CD14-positive monocyte (primary cell): ENCODE results near the gene CSTF1. TPM values are rescaled to one million over a fixed set of nuclear protein-coding genes. Genes with fewer than 3 reads are reported as not detected.
A peak's percentile ranks its signal among the peaks of the same experiment; 100 is the strongest.

ENCODE experiments used
- DNase-seq, 3 donors: peaks; one replicate each; pipeline ENCODE4 v3.0.0-alpha.2; 2011 to 2022
- H2AFZ ChIP-seq: 2 replicates; pipeline ENCODE4 v1.6.0; 2012; ENCODE audit warnings: mild to moderate bottlenecking, low read depth, low read length, inconsistent platforms; ENCODE audit not compliant: insufficient read depth, poor library complexity, severe bottlenecking
- H3K27ac ChIP-seq, 2 donors: 1 replicate in 1 of 2; 2 replicates in 1 of 2; pipeline ENCODE4 v1.5.1; 2012 to 2013; ENCODE audit warnings: low read length in 2 of 2, control low read depth in 1 of 2, inconsistent platforms in 1 of 2, low read depth in 1 of 2, mild to moderate bottlenecking in 1 of 2
- H3K27me3 ChIP-seq, 2 donors: one replicate each; pipeline versions ENCODE4 v1.6.0 to v1.6.1; 2011 to 2013; ENCODE audit warnings: low read length in 2 of 2; ENCODE audit not compliant: control insufficient read depth in 2 of 2, insufficient read depth in 2 of 2
- H3K36me3 ChIP-seq, 2 donors: replicated peaks in 1 of 2; 1 replicate in 1 of 2; 2 replicates in 1 of 2; pipeline versions ENCODE4 v1.5.1 to v1.6.1; 2012 to 2013; ENCODE audit warnings: low read length in 2 of 2, control low read depth in 1 of 2, inconsistent platforms in 1 of 2, mild to moderate bottlenecking in 1 of 2; ENCODE audit not compliant: insufficient read depth in 2 of 2, control insufficient read depth in 1 of 2
- H3K4me1 ChIP-seq, 2 donors: 1 replicate in 1 of 2; 2 replicates in 1 of 2; pipeline versions ENCODE4 v1.5.1 to v1.6.1; 2012 to 2013; ENCODE audit warnings: low read length in 2 of 2, control low read depth in 1 of 2, inconsistent platforms in 1 of 2, mild to moderate bottlenecking in 1 of 2, moderate library complexity in 1 of 2; ENCODE audit not compliant: insufficient read depth in 2 of 2, control insufficient read depth in 1 of 2
- H3K4me2 ChIP-seq: replicated peaks from 2 replicates; pipeline ENCODE3; 2012; ENCODE audit warnings: low read length, moderate library complexity, mild to moderate bottlenecking; ENCODE audit not compliant: poor library complexity, severe bottlenecking; ENCODE audit errors: extremely low read depth
- H3K4me3 ChIP-seq, 3 experiments: fragments of 200-600 bp in 1 of 3; sonication (generic) in 1 of 3; replicated peaks in 1 of 3; 1 replicate in 2 of 3; 2 replicates in 1 of 3; pipeline ENCODE4 v1.5.1; 2011 to 2013; ENCODE audit warnings: low read length in 3 of 3, mild to moderate bottlenecking in 3 of 3, control low read depth in 2 of 3, low read depth in 2 of 3, inconsistent platforms in 1 of 3, moderate library complexity in 1 of 3
- H3K79me2 ChIP-seq: 2 replicates; pipeline ENCODE4 v1.6.0; 2012; ENCODE audit warnings: mild to moderate bottlenecking, control low read depth, inconsistent platforms, low read length, moderate library complexity; ENCODE audit not compliant: insufficient read depth
- H3K9ac ChIP-seq: 2 replicates; pipeline ENCODE4 v1.6.0; 2017; ENCODE audit warnings: low read length, mild to moderate bottlenecking; ENCODE audit not compliant: insufficient read depth, poor library complexity, severe bottlenecking
- H3K9me3 ChIP-seq, 2 donors: replicated peaks in 1 of 2; 1 replicate in 1 of 2; 2 replicates in 1 of 2; pipeline versions ENCODE4 v1.5.1 to v1.6.1; 2012 to 2013; ENCODE audit warnings: low read length in 2 of 2, control low read depth in 1 of 2; ENCODE audit not compliant: control insufficient read depth in 1 of 2, insufficient read depth in 1 of 2
- H4K20me1 ChIP-seq: 2 replicates; pipeline ENCODE4 v1.6.0; 2012; ENCODE audit warnings: mild to moderate bottlenecking, low read length, control low read depth, moderate library complexity; ENCODE audit not compliant: insufficient read depth
- H3K27ac Mint-ChIP-seq, 7 donors: one replicate each; pipeline ENCODE4 v1.8.0; 2020; ENCODE audit warnings: mild to moderate bottlenecking in 7 of 7, mixed read lengths in 7 of 7, moderate library complexity in 6 of 7, inconsistent platforms in 2 of 7
- H3K27me3 Mint-ChIP-seq, 3 donors: one replicate each; pipeline ENCODE4 v1.8.0; 2021 to 2022; ENCODE audit warnings: low read depth in 3 of 3, mild to moderate bottlenecking in 3 of 3, mixed read lengths in 3 of 3, moderate library complexity in 3 of 3, inconsistent platforms in 1 of 3
- H3K36me3 Mint-ChIP-seq, 2 donors: one replicate each; pipeline ENCODE4 v1.8.0; 2020; ENCODE audit warnings: mixed read lengths in 2 of 2, inconsistent platforms in 1 of 2, mild to moderate bottlenecking in 1 of 2
- H3K4me1 Mint-ChIP-seq: one replicate; pipeline ENCODE4 v1.8.0; 2020; ENCODE audit warnings: mild to moderate bottlenecking, mixed read lengths
- H3K4me3 Mint-ChIP-seq, 2 donors: one replicate each; pipeline ENCODE4 v1.8.0; 2020; ENCODE audit warnings: mild to moderate bottlenecking in 2 of 2, mixed read lengths in 2 of 2, moderate library complexity in 1 of 2
- H3K9me3 Mint-ChIP-seq, 7 donors: one replicate each; pipeline ENCODE4 v1.8.0; 2020 to 2022; ENCODE audit warnings: mixed read lengths in 7 of 7, mild to moderate bottlenecking in 6 of 7, moderate library complexity in 6 of 7, inconsistent platforms in 2 of 7
- CTCF ChIP-seq: fragments of 200-600 bp; IDR thresholded peaks from one replicate; pipeline ENCODE4 v1.8.0; 2022; ENCODE audit warnings: antibody characterized with exemption, mild to moderate bottlenecking
- WGBS: methylation state at CpG from one replicate; pipeline ENCODE4 v1.1.5; 2013; ENCODE audit warnings: missing lambda C conversion rate; ENCODE audit not compliant: insufficient coverage; 5-methylcytosine and 5-hydroxymethylcytosine counted together
- intact Hi-C, 2 donors: fragments of 100-400 bp; cut with micrococcal nuclease; formaldehyde crosslinking; loops; one replicate each; pipeline versions ENCODE4 v1.15.0 to v1.15.1; 2023
- polyA plus RNA-seq, 3 donors: library from polyadenylated mRNA; depleted of rRNA in 1 of 3; unstranded in 2 of 3; stranded (reverse) in 1 of 3; fragments of 300-500 nt in 2 of 3; fragments of >200 nt in 1 of 3; fragmentation: Illumina TruSeq in 2 of 3; gene quantifications; 1 replicate in 2 of 3; 2 replicates in 1 of 3; pipeline ENCODE4 v1.2.3, GENCODE V29; 2012 to 2021

Gene CSTF1
- polyA plus RNA-seq, 3 donors = 7.7 to 15.7 (median 10.7) TPM

GRCh38 chr20:56358070-56358469 lies 34.4 kb upstream of the CSTF1 start:
- H3K36me3 Mint-ChIP-seq = peaks cover 8 to 12% of the 10 kb centered on the region in 2 donors
- Histone ChIP-seq H3K9me3 (no peaks in the 10 kb centered on the region), H2AFZ (peak overlapping the region; percentile 30), H3K4me3 (peak overlapping the region in 1 of 3 experiments; percentile 91), H3K79me2 (peaks cover 3% of the 10 kb centered on the region), H3K4me1 (peaks cover 12 to 18% of the 10 kb centered on the region in 2 donors), H3K27ac (no peak overlapping the region), H3K4me2 (peak overlapping the region; percentile 99), H3K9ac (no peak overlapping the region), H4K20me1 (peaks cover 4% of the 10 kb centered on the region), H3K27me3 (no peaks in the 10 kb centered on the region), H3K36me3 (no peaks in the 10 kb centered on the region)
- no CpG with 5 or more reads among the region's 6 CpGs for WGBS
- intact Hi-C loops = no loop called here
- H3K4me1 Mint-ChIP-seq = peaks cover 22% of the 10 kb centered on the region
- no peak for DNase-seq
- peak overlapping the region; percentile 73 to 84 for H3K4me3 Mint-ChIP-seq
- peaks cover 0 to 1% (median 0%) of the 10 kb centered on the region in 7 donors for H3K9me3 Mint-ChIP-seq
- no peak for TF ChIP-seq CTCF
- peak overlapping the region in 1 of 7 donors; percentile 59 for H3K27ac Mint-ChIP-seq
- H3K27me3 Mint-ChIP-seq = peaks cover 5 to 10% (median 7%) of the 10 kb centered on the region in 3 donors

GRCh38 chr20:56358600-56359211 lies 33.7 kb upstream of the CSTF1 start, which contains the start of gene FAM210B:
Gene FAM210B, plus strand, starts transcription at chr20:56358974. Its CDS starts 32 bp downstream, at chr20:56359006.
- no peak for TF ChIP-seq CTCF
- peaks cover 4% of the 10 kb centered on the region for H4K20me1 ChIP-seq
- H3K4me1 Mint-ChIP-seq = peaks cover 22% of the 10 kb centered on the region
- no peaks in the 10 kb centered on the region for H3K27me3 ChIP-seq
- H2AFZ ChIP-seq = peak within 1 kb of the TSS; percentile 98
- peak within 1 kb of the TSS; percentile 99 for H3K4me2 ChIP-seq
- intact Hi-C loops = no loop called here
- peak within 1 kb of the TSS; percentile 93 to 94 for H3K4me3 Mint-ChIP-seq
- no peaks in the 10 kb centered on the region for H3K36me3 ChIP-seq
- H3K79me2 ChIP-seq = peaks cover 3% of the 10 kb centered on the region
- peaks cover 12 to 18% of the 10 kb centered on the region in 2 donors for H3K4me1 ChIP-seq
- under 1% methylated on average over 60 of the region's 63 CpGs for WGBS
- peak within 1 kb of the TSS; percentile 59 to 91 (median 76) for H3K27ac Mint-ChIP-seq
- DNase-seq = peak; percentile 78 to 82 (median 81)
- peak within 1 kb of the TSS; percentile 77 for H3K9ac ChIP-seq
- peaks cover 0 to 1% (median 0%) of the 10 kb centered on the region in 7 donors for H3K9me3 Mint-ChIP-seq
- H3K4me3 ChIP-seq = peak within 1 kb of the TSS; percentile 79 to 91 (median 80)
- H3K36me3 Mint-ChIP-seq = peaks cover 8 to 12% of the 10 kb centered on the region in 2 donors
- peaks cover 5 to 10% (median 7%) of the 10 kb centered on the region in 3 donors for H3K27me3 Mint-ChIP-seq
- no peaks in the 10 kb centered on the region for H3K9me3 ChIP-seq
- peak within 1 kb of the TSS in 1 of 2 donors; percentile 63 for H3K27ac ChIP-seq
